ENCODE measurements around the gene PTEN.

The PTEN gene

DNA sequence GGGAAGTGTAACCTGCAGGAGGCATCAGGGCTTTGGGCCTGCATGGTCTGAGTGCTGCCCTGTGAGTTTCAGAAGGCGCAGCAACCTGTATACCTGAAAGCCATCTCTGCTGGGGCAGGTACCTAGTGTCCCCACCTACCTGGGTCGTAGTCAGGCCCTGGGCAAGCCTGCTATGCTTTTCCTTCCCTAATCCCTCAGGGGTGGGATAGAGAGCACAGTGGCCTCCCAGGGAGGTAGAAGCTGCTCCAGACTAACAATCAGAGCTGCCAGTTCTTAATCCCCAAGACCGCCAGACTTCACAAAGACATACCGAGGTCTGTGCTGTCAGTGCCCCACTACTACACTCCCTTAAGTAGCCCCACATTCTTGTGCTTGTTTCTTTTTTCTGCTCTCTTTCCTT lies 52.0 kb downstream of the PTEN start:
- Histone ChIP-seq H4K20me1 (ENCODE audit: low read depth, low read length) (peaks cover 73% of the 10 kb centered on the region), H2AFZ (ENCODE audit: low read depth, low read length, severe bottlenecking) (no peak overlapping the region), H3K4me3 (ENCODE audit: insufficient read depth, low read length, poor library complexity, severe bottlenecking) (no peak overlapping the region), H3K36me3 (ENCODE audit: low read length) (peaks cover 51% of the 10 kb centered on the region), H3K27me3 (ENCODE audit: low read length) (no peaks in the 10 kb centered on the region), H3K79me2 (ENCODE audit: insufficient read depth, low read length) (peaks cover 100% of the 10 kb centered on the region), H3K4me2 (ENCODE audit: low read depth, low read length, poor library complexity, severe bottlenecking) (no peak overlapping the region), H3F3A (ENCODE audit: insufficient read depth) (peaks cover 33% of the 10 kb centered on the region), H3K27ac (ENCODE audit: low read depth, low read length) (no peak overlapping the region), H3K9me2 (replicated peaks; ENCODE audit: insufficient read depth, low read length) (no peaks in the 10 kb centered on the region), H3K9me3 (ENCODE audit: insufficient read depth, low read length) (no peaks in the 10 kb centered on the region), H3K9ac (ENCODE audit: low read length) (no peak overlapping the region)
- TF ChIP-seq, protein P1, sequence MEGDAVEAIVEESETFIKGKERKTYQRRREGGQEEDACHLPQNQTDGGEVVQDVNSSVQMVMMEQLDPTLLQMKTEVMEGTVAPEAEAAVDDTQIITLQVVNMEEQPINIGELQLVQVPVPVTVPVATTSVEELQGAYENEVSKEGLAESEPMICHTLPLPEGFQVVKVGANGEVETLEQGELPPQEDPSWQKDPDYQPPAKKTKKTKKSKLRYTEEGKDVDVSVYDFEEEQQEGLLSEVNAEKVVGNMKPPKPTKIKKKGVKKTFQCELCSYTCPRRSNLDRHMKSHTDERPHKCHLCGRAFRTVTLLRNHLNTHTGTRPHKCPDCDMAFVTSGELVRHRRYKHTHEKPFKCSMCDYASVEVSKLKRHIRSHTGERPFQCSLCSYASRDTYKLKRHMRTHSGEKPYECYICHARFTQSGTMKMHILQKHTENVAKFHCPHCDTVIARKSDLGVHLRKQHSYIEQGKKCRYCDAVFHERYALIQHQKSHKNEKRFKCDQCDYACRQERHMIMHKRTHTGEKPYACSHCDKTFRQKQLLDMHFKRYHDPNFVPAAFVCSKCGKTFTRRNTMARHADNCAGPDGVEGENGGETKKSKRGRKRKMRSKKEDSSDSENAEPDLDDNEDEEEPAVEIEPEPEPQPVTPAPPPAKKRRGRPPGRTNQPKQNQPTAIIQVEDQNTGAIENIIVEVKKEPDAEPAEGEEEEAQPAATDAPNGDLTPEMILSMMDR (IDR thresholded peaks at IDR 0.05; ENCODE audit: insufficient read depth, low read length, poor library complexity, severe bottlenecking): no peak

DNA sequence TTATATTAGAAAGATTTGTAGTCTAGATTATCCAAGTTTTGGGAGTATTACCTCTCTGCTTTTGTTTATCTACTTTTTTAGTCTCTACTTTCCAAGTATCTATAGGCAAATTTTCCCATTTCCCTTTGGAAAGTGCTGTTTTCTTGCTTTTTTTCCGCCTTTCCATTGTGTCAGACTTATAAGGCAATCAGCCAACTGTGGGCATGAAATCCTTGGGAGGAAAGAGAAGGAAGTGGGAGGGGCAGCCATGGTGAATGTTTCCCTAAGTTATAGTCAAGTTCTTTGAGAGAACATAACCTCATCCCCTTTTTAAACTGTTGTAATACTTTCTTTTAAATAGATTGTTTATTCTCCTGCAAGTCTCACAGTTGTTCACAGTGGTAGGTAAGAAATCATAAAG lies 52.6 kb downstream of the PTEN start:
- H4K20me1 ChIP-seq (ENCODE audit: low read depth, low read length): peaks cover 68% of the 10 kb centered on the region
- H3K9me2 ChIP-seq (replicated peaks; ENCODE audit: insufficient read depth, low read length): no peaks in the 10 kb centered on the region
- peaks cover 32% of the 10 kb centered on the region for H3F3A ChIP-seq (ENCODE audit: insufficient read depth)
- no peak overlapping the region for H2AFZ ChIP-seq (ENCODE audit: low read depth, low read length, severe bottlenecking)
- H3K4me2 ChIP-seq (ENCODE audit: low read depth, low read length, poor library complexity, severe bottlenecking): no peak overlapping the region
- no peaks in the 10 kb centered on the region for H3K9me3 ChIP-seq (ENCODE audit: insufficient read depth, low read length)
- H3K4me3 ChIP-seq (ENCODE audit: insufficient read depth, low read length, poor library complexity, severe bottlenecking): no peak overlapping the region
- peaks cover 48% of the 10 kb centered on the region for H3K36me3 ChIP-seq (ENCODE audit: low read length)
- H3K27me3 ChIP-seq (ENCODE audit: low read length): no peaks in the 10 kb centered on the region
- no peak overlapping the region for H3K27ac ChIP-seq (ENCODE audit: low read depth, low read length)
- H3K79me2 ChIP-seq (ENCODE audit: insufficient read depth, low read length): peaks cover 100% of the 10 kb centered on the region
- no peak overlapping the region for H3K9ac ChIP-seq (ENCODE audit: low read length)
- TF ChIP-seq, protein P1 (IDR thresholded peaks at IDR 0.05; ENCODE audit: insufficient read depth, low read length, poor library complexity, severe bottlenecking): no peak

DNA sequence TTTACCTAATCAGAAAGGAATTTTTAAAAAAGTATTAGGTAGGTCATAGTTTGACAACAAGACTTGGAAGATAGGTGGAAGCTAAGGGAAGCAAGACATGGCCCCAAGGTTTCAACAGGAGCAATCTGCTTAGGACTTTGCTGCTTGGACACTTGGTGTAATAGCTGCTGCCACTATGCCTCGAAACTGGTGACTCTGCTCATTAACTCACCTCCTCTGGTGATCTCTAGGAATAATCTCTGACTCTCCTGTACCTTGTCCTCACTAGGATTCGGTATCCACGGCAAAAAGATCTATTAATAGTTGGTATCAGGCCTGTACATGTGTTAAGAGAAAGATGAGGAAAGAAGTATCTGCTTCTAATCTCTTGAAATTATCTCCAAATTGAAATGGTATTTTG lies 53.1 kb downstream of the PTEN start:
- Histone ChIP-seq H3K4me3 (ENCODE audit: insufficient read depth, low read length, poor library complexity, severe bottlenecking) (no peak overlapping the region), H3K9me2 (replicated peaks; ENCODE audit: insufficient read depth, low read length) (no peaks in the 10 kb centered on the region), H3K9ac (ENCODE audit: low read length) (no peak overlapping the region), H3K27ac (ENCODE audit: low read depth, low read length) (no peak overlapping the region), H4K20me1 (ENCODE audit: low read depth, low read length) (peaks cover 63% of the 10 kb centered on the region), H2AFZ (ENCODE audit: low read depth, low read length, severe bottlenecking) (no peak overlapping the region), H3F3A (ENCODE audit: insufficient read depth) (peaks cover 27% of the 10 kb centered on the region), H3K27me3 (ENCODE audit: low read length) (no peaks in the 10 kb centered on the region), H3K36me3 (ENCODE audit: low read length) (peaks cover 45% of the 10 kb centered on the region), H3K79me2 (ENCODE audit: insufficient read depth, low read length) (peaks cover 100% of the 10 kb centered on the region), H3K4me2 (ENCODE audit: low read depth, low read length, poor library complexity, severe bottlenecking) (no peak overlapping the region), H3K9me3 (ENCODE audit: insufficient read depth, low read length) (no peaks in the 10 kb centered on the region)
- no peak for TF ChIP-seq EZH2phosphoT487 (conservative IDR thresholded peaks at IDR 0.05; ENCODE audit: low read length)
- TF ChIP-seq, protein P1 (IDR thresholded peaks at IDR 0.05; ENCODE audit: insufficient read depth, low read length, poor library complexity, severe bottlenecking): no peak

Measured in SU-DHL-6 (cell line).